ENCODE data around the gene FZD8.

FZD8 gene

GRCh38 chr10:35608328-35608672 lies 33.8 kb downstream of the FZD8 start (continued):
- TF ChIP-seq ZNF398 (tag by site-specific recombination; IDR thresholded peaks at IDR 0.05), result no peak
- no peak for TF ChIP-seq GLI4 (tag by site-specific recombination; IDR thresholded peaks at IDR 0.05)
- TF ChIP-seq ZNF768 (tag by site-specific recombination; IDR thresholded peaks at IDR 0.05), result no peak
- no peak for TF ChIP-seq KLF17 (tag by site-specific recombination; IDR thresholded peaks at IDR 0.05)
- no peak for TF ChIP-seq KLF10 (tag by site-specific recombination; IDR thresholded peaks at IDR 0.05)
- TF ChIP-seq PRDM2 (tag by site-specific recombination; IDR thresholded peaks at IDR 0.05; ENCODE audit: borderline replicate concordance), result no peak
- TF ChIP-seq ZNF629 (tag by site-specific recombination; IDR thresholded peaks at IDR 0.05), result no peak
- no peak for TF ChIP-seq HOXD13 (CRISPR knock-in tag; IDR thresholded peaks at IDR 0.05; ENCODE audit: borderline replicate concordance)

- Histone ChIP-seq H3K4me1 (ENCODE audit: control insufficient read depth, insufficient read depth, low read length) (no peaks in the 10 kb centered on the region), H3K4me3 (ENCODE audit: low read depth, low read length) (no peak overlapping the region), H3K36me3 (ENCODE audit: control insufficient read depth in 2 of 2, insufficient read depth in 1 of 2, low read length in 2 of 2) (no peaks in the 10 kb centered on the region), H3K27ac (ENCODE audit: extremely low read depth, low read depth, low read length) (no peak overlapping the region), H3K9me3 (ENCODE audit: control insufficient read depth, insufficient read depth, low read depth, low read length) (no peaks in the 10 kb centered on the region)
- ChIA-PET POLR2A (no interaction called here), CTCF (interaction anchor here (2.1 kb wide), 1 partner anchor 27 kb away, joined by 5 read pairs; no protein-coding TSS in a partner anchor)
- TF ChIP-seq ZNF558 (tag by site-specific recombination; IDR thresholded peaks at IDR 0.05) (no peak), IKZF3 (tag by site-specific recombination; IDR thresholded peaks at IDR 0.05) (no peak), ZNF37A (tag by site-specific recombination; IDR thresholded peaks at IDR 0.05) (no peak), KLF8 (tag by site-specific recombination; IDR thresholded peaks at IDR 0.05) (no peak), ZNF791 (tag by site-specific recombination; IDR thresholded peaks at IDR 0.05) (no peak), SP3 (tag by site-specific recombination; IDR thresholded peaks at IDR 0.05) (no peak), ZNF645 (tag by site-specific recombination; IDR thresholded peaks at IDR 0.05) (no peak), ZXDB (tag by site-specific recombination; IDR thresholded peaks at IDR 0.05) (no peak), ZNF214 (tag by site-specific recombination; IDR thresholded peaks at IDR 0.05; ENCODE audit: borderline replicate concordance) (no peak), ZBTB21 (tag by site-specific recombination; IDR thresholded peaks at IDR 0.05) (no peak), ZNF311 (tag by site-specific recombination; IDR thresholded peaks at IDR 0.05; ENCODE audit: borderline replicate concordance) (no peak), ZNF274 (IDR thresholded peaks at IDR 0.05; ENCODE audit: low read length) (no peak), ZNF274 (tag by site-specific recombination; IDR thresholded peaks at IDR 0.05; ENCODE audit: borderline replicate concordance) (no peak), TRIM28 (IDR thresholded peaks at IDR 0.05; ENCODE audit: borderline replicate concordance, low read length) (no peak)
- TF ChIP-seq, protein P1, sequence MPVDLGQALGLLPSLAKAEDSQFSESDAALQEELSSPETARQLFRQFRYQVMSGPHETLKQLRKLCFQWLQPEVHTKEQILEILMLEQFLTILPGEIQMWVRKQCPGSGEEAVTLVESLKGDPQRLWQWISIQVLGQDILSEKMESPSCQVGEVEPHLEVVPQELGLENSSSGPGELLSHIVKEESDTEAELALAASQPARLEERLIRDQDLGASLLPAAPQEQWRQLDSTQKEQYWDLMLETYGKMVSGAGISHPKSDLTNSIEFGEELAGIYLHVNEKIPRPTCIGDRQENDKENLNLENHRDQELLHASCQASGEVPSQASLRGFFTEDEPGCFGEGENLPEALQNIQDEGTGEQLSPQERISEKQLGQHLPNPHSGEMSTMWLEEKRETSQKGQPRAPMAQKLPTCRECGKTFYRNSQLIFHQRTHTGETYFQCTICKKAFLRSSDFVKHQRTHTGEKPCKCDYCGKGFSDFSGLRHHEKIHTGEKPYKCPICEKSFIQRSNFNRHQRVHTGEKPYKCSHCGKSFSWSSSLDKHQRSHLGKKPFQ (tag by site-specific recombination; IDR thresholded peaks at IDR 0.05), result no peak
- TF ChIP-seq, protein P2, sequence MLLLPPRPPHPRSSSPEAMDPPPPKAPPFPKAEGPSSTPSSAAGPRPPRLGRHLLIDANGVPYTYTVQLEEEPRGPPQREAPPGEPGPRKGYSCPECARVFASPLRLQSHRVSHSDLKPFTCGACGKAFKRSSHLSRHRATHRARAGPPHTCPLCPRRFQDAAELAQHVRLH (tag by site-specific recombination; IDR thresholded peaks at IDR 0.05), result no peak
Measured at GRCh38 chr10:35607475-35608327, 34.4 kb downstream of the FZD8 start.
